Measurements from ENCODE around the gene PCSK1.

- TF ChIP-seq YY1 (IDR thresholded peaks at IDR 0.05; ENCODE audit: low read depth) (no peak), REST (IDR thresholded peaks at IDR 0.05; ENCODE audit: low read depth, low read length) (no peak), CTCF (IDR thresholded peaks at IDR 0.05) (no peak), JUND (IDR thresholded peaks at IDR 0.05) (no peak), NFIC (IDR thresholded peaks at IDR 0.05; ENCODE audit: borderline replicate concordance) (no peak), POLR2AphosphoS5 (IDR thresholded peaks at IDR 0.05; ENCODE audit: low read depth, low read length) (no peak), EP300 (IDR thresholded peaks at IDR 0.05; ENCODE audit: borderline replicate concordance in 1 of 2, low read depth in 1 of 2, low read length in 1 of 2) (no peak), SMC3 (IDR thresholded peaks at IDR 0.05; ENCODE audit: low read depth, low read length) (no peak), MAX (IDR thresholded peaks at IDR 0.05; ENCODE audit: low read depth) (no peak), IRF3 (IDR thresholded peaks at IDR 0.05; ENCODE audit: low read depth, low read length) (no peak)
These were observed 90.0 kb downstream of the PCSK1 start for GRCh38 chr5:96343094-96343493.
